ENCODE measurements around the gene KCNG4.

The KCNG4 gene

DNA sequence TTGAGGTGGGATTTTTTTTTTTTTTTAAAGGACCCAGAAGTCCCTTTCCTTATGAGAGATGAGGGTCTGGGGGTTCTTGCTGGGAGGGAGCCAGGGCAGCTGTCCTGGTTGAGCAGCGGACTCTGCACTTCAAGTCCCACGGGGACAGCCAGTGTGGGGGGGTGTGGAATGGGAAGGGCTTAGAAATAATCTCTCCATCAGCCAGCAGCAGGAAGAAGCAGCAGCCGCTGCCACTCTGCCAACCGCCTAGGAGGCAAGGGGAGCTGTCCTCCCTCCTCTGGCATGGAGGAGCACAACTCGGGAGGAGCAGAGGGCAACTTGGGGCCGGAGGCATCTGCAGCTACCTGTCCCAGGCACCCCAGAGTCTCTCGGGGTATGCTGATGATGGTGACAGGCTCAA lies at the start of gene KCNG4:
Gene KCNG4, minus strand, starts transcription at position 104 of the 400 bp plus-strand sequence. CDS start 2,527 bp downstream, outside the sequence.
- TF ChIP-seq, protein P1, sequence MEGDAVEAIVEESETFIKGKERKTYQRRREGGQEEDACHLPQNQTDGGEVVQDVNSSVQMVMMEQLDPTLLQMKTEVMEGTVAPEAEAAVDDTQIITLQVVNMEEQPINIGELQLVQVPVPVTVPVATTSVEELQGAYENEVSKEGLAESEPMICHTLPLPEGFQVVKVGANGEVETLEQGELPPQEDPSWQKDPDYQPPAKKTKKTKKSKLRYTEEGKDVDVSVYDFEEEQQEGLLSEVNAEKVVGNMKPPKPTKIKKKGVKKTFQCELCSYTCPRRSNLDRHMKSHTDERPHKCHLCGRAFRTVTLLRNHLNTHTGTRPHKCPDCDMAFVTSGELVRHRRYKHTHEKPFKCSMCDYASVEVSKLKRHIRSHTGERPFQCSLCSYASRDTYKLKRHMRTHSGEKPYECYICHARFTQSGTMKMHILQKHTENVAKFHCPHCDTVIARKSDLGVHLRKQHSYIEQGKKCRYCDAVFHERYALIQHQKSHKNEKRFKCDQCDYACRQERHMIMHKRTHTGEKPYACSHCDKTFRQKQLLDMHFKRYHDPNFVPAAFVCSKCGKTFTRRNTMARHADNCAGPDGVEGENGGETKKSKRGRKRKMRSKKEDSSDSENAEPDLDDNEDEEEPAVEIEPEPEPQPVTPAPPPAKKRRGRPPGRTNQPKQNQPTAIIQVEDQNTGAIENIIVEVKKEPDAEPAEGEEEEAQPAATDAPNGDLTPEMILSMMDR (IDR thresholded peaks at IDR 0.05; ENCODE audit: low read length, missing control alignments): no peak
- no peak within 1 kb of the TSS for H3K4me3 ChIP-seq (replicated peaks; ENCODE audit: low read depth, low read length)
- DNase-seq (ENCODE audit: low read depth): no peak

GRCh38 chr16:84288902-84289301 lies 49.1 kb upstream of the KCNG4 start:
- no peak for DNase-seq (ENCODE audit: low read depth)
- H3K4me3 ChIP-seq (replicated peaks; ENCODE audit: low read depth, low read length): no peak overlapping the region
- TF ChIP-seq, protein P1 (IDR thresholded peaks at IDR 0.05; ENCODE audit: low read length, missing control alignments): no peak

DNA sequence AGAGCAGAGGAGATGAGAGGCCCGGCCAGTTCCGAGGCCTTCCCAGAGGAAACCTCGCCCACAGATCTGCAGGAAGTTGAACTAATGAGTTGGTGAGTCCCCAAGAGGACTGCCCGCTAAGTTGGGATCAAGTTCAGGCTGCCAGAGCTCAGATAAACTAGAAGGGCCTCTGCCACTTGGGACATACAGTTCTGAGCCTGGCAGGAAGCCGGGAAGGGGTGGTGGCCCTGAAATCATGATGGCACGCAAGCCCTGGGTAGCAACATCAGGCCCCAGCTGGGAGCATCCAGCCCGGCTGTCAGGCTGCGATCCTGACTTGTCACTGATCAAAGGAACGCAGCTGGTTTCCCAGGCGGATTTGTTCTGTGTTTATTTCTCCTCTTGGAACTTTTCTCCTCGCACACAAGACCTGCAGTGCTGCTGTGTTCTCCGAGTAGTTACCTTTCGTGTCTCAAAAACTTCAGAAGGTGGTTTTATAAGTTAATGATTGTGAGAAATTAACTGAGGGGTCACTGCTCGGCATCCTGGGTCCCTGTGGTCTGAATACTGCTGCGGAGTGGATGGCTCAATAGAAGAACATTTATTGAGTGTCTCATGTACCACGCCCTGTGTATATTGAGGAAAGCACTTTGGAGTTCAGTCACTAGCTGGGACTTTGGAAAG lies 46.9 kb upstream of the KCNG4 start:
- no peak overlapping the region for H3K4me3 ChIP-seq (replicated peaks; ENCODE audit: low read depth, low read length)
- peak; percentile 31 for DNase-seq (ENCODE audit: low read depth)
- TF ChIP-seq, protein P1 (IDR thresholded peaks at IDR 0.05; ENCODE audit: low read length, missing control alignments): no peak

GRCh38 chr16:84284154-84284722 lies 44.4 kb upstream of the KCNG4 start:
- DNase-seq (ENCODE audit: low read depth): peak; percentile 36
- TF ChIP-seq, protein P1 (IDR thresholded peaks at IDR 0.05; ENCODE audit: low read length, missing control alignments): no peak

GRCh38 chr16:84283314-84284153 lies 43.7 kb upstream of the KCNG4 start:
- TF ChIP-seq, protein P1 (IDR thresholded peaks at IDR 0.05; ENCODE audit: low read length, missing control alignments): no peak
- H3K4me3 ChIP-seq (replicated peaks; ENCODE audit: low read depth, low read length): no peak overlapping the region
- no peak for DNase-seq (ENCODE audit: low read depth)

More at GRCh38 chr16:84284154-84284722, 44.4 kb upstream of the KCNG4 start:
- no peak overlapping the region for H3K4me3 ChIP-seq (replicated peaks; ENCODE audit: low read depth, low read length)

DNA sequence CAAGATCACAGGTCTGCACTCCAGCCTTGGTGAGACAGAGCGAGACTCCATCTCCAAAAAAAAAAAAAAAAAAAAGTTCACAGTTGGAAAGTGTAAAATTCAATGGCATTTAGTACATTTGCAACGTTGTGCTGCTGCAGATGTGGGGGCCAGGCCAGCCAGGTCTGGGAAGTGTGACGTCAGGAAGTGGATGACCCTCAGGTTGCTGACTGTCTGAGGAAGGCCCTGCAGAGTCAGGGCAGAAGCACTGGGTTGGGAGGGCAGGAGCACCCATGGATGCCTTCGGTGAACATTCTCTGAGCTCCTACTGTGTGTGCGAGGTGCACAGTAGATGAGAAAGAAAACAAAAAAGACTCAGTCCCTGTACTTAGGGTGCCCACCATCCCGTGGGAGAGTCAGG lies 42.7 kb upstream of the KCNG4 start:
- DNase-seq (ENCODE audit: low read depth): no peak
- H3K4me3 ChIP-seq (replicated peaks; ENCODE audit: low read depth, low read length): no peak overlapping the region
- TF ChIP-seq, protein P1 (IDR thresholded peaks at IDR 0.05; ENCODE audit: low read length, missing control alignments): no peak
